ENCODE data around the gene SHANK2. TPM values are rescaled to one million over a fixed set of nuclear protein-coding genes. Genes with fewer than 3 reads are reported as not detected.
A peak's percentile ranks its signal among the peaks of the same experiment; 100 is the strongest.

SHANK2 gene
- total and polyA plus RNA-seq, 5 experiments from 2014 or later: not detected

DNA sequence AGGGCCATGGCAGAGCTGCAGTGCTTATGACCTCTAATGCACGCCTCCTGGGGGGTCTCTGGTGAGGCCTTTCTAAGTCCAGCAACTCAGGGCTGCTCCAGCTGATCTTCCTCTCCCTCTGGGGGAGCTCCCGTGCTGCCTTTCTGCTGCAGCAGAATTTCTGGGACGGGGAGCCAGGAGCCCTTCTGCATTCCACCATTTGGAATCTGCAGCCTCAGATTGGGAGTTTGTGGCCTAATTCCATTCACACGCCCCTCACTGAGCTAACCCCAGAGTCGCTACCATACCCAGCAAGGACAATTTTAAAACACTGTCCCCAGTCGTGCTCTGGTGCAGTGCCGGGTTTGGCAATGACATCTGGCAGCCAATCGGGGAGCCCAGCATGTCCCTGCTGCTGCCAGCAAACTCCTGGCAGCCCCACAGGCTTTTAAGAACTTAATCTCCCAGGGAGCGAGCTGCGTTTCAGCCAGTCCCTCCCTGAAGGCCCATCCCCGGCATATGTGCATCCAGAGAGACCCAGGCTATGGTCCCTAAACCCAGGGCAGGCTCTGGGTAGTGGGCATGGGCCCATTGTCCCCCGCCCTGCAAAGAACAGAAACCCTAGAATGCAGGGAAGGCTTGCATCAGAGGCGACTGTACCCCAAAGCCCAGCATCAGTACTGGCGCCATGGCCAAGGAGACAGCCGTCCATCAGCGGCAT is 4.7 kb downstream of the SHANK2 start:
- Mint-ChIP-seq H3K27me3 (peaks cover 23 to 42% (median 34%) of the 10 kb centered on the region in 5 donors), H3K4me1 (peaks cover 0 to 9% (median 4%) of the 10 kb centered on the region in 4 donors), H3K4me3 (no peak overlapping the region), H3K9me3 (no peaks in the 10 kb centered on the region), H3K36me3 (peaks cover 0 to 3% (median 0%) of the 10 kb centered on the region in 3 donors), H3K27ac (no peak overlapping the region)
- POLR2A ChIA-PET: no interaction called here
- ATAC-seq: no peak
- DNase-seq: no peak

- peaks cover 0 to 9% (median 3%) of the 10 kb centered on the region in 4 donors for H3K4me1 Mint-ChIP-seq
- DNase-seq (no peak), ATAC-seq (no peak)
- H3K27me3 Mint-ChIP-seq: peaks cover 26 to 42% (median 34%) of the 10 kb centered on the region in 5 donors
- H3K4me3 Mint-ChIP-seq: no peak overlapping the region
- no peaks in the 10 kb centered on the region for H3K9me3 Mint-ChIP-seq
- POLR2A ChIA-PET: no interaction called here
- H3K36me3 Mint-ChIP-seq: peaks cover 0 to 3% (median 0%) of the 10 kb centered on the region in 3 donors
- no peak overlapping the region for H3K27ac Mint-ChIP-seq
Measured at GRCh38 chr11:71246559-71246958, 5.8 kb downstream of the SHANK2 start.

GRCh38 chr11:71245601-71246391 is 6.6 kb downstream of the SHANK2 start:
- no peak overlapping the region for H3K27ac Mint-ChIP-seq
- DNase-seq (no peak), ATAC-seq (no peak)
- peaks cover 0 to 2% (median 0%) of the 10 kb centered on the region in 3 donors for H3K36me3 Mint-ChIP-seq
- POLR2A ChIA-PET: no interaction called here
- H3K27me3 Mint-ChIP-seq: peaks cover 26 to 39% (median 34%) of the 10 kb centered on the region in 5 donors
- H3K4me3 Mint-ChIP-seq: no peak overlapping the region
- H3K9me3 Mint-ChIP-seq: no peaks in the 10 kb centered on the region
- peaks cover 0 to 6% (median 3%) of the 10 kb centered on the region in 4 donors for H3K4me1 Mint-ChIP-seq

DNA sequence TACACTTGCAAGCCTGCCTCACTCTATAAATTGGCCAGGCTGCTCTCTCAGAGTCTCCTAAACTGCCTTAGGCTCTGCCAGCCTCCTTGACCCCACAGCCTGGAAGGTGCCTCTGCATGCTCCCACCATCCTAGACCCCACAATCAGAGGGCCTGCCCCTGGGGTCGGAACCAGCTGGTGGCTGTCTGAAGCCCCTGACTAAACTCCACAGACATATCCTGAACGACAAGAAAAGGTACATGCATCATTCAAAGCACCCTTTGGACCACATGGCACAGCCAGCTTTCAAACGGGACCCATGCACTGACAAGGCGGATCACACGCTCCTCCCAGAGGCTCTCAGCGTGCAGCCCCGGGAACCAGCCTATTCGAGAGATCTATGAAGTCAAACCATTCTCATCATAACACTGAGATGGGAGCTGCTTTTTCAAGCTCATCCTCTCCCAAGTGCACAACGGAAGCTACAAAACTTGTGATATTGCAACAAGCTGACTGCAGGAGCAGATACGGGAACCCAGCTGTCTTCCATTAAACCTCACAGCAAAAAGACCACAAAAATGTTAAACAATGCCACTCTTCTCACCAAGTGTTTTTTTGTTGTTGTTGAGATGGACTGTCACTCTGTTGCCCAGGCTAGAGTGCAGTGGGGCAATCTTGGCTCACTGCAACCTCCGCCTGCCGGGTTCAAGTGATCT is 8.1 kb downstream of the SHANK2 start:
- no peak for ATAC-seq
- Mint-ChIP-seq H3K27me3 (peaks cover 14 to 30% (median 23%) of the 10 kb centered on the region in 5 donors), H3K9me3 (no peaks in the 10 kb centered on the region), H3K4me1 (no peaks in the 10 kb centered on the region), H3K27ac (no peak overlapping the region), H3K36me3 (no peaks in the 10 kb centered on the region), H3K4me3 (no peak overlapping the region)
- POLR2A ChIA-PET: no interaction called here
- DNase-seq: no peak

GRCh38 chr11:71242391-71242790 is 10.0 kb downstream of the SHANK2 start:
- DNase-seq (no peak), ATAC-seq (no peak)
- Mint-ChIP-seq H3K36me3 (no peaks in the 10 kb centered on the region), H3K27me3 (peaks cover 10 to 23% (median 18%) of the 10 kb centered on the region in 5 donors), H3K27ac (peak overlapping the region in 1 of 10 donors; percentile 11), H3K4me1 (no peaks in the 10 kb centered on the region), H3K9me3 (no peaks in the 10 kb centered on the region), H3K4me3 (no peak overlapping the region)
- POLR2A ChIA-PET: no interaction called here

DNA sequence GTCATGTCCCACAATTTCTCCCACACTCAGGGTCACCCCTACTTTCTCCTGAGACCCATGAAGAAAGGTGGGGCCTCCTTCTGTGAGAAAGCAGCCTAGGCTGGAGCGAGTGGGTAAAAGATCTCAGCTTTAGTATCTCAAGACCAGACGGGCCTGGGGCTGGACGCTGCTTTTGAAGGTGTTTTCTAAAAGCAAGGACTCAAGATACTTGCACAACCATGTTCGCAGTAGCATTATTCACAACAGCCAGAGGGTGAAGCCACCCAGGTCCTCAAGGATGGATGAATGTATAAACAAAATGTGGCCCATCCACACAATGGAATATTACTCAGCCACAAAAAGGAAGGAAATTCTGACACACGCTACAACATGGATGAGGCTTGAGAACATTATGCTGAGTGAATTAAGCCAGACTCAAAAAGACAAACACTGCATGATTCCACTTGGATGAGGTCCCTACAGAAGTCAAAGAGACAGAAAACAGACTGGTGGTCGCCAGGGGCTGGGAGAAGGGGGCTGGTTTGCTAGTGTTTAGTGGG is 10.6 kb downstream of the SHANK2 start:
- DNase-seq (no peak), ATAC-seq (no peak)
- H3K36me3 Mint-ChIP-seq: no peaks in the 10 kb centered on the region
- no peak overlapping the region for H3K27ac Mint-ChIP-seq
- H3K9me3 Mint-ChIP-seq: no peaks in the 10 kb centered on the region
- H3K4me3 Mint-ChIP-seq: no peak overlapping the region
- POLR2A ChIA-PET: no interaction called here
- H3K4me1 Mint-ChIP-seq: no peaks in the 10 kb centered on the region
- peaks cover 10 to 28% (median 16%) of the 10 kb centered on the region in 5 donors for H3K27me3 Mint-ChIP-seq

GRCh38 chr11:71240865-71241691 is 11.3 kb downstream of the SHANK2 start:
- H3K27ac Mint-ChIP-seq: no peak overlapping the region
- POLR2A ChIA-PET: no interaction called here
- no peak for ATAC-seq
- peaks cover 10 to 30% (median 16%) of the 10 kb centered on the region in 5 donors for H3K27me3 Mint-ChIP-seq
- H3K9me3 Mint-ChIP-seq: no peaks in the 10 kb centered on the region
- DNase-seq: no peak
- H3K36me3 Mint-ChIP-seq: no peaks in the 10 kb centered on the region
- no peaks in the 10 kb centered on the region for H3K4me1 Mint-ChIP-seq
- no peak overlapping the region for H3K4me3 Mint-ChIP-seq

GRCh38 chr11:71240061-71240690 is 12.2 kb downstream of the SHANK2 start:
- DNase-seq (no peak), ATAC-seq (no peak)
- no peaks in the 10 kb centered on the region for H3K9me3 Mint-ChIP-seq
- no peak overlapping the region for H3K4me3 Mint-ChIP-seq
- POLR2A ChIA-PET: no interaction called here
- H3K36me3 Mint-ChIP-seq: no peaks in the 10 kb centered on the region
- no peaks in the 10 kb centered on the region for H3K4me1 Mint-ChIP-seq
- peaks cover 12 to 29% (median 16%) of the 10 kb centered on the region in 5 donors for H3K27me3 Mint-ChIP-seq
- no peak overlapping the region for H3K27ac Mint-ChIP-seq

DNA sequence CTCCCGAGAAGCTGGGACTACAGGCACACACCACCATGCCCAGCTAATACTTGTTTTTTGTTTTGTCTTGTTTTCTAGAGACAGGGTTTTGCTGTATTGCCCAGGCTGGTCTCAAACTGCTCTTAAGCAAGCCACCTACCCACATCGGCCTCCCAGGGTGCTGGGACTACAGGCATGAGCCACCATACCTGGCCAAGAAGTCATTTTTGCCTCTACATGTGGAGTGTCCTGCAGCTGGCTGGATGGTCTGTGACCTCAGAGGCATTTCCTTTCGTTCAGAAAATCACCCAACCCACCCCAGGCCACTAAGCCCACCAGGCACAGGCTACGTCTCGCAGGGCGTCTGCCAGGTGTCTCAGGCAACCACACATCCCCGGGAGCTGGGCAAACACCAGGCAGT is 12.8 kb downstream of the SHANK2 start:
- no peaks in the 10 kb centered on the region for H3K9me3 Mint-ChIP-seq
- DNase-seq (no peak), ATAC-seq (no peak)
- no peak overlapping the region for H3K4me3 Mint-ChIP-seq
- POLR2A ChIA-PET: no interaction called here
- peaks cover 12 to 34% (median 16%) of the 10 kb centered on the region in 5 donors for H3K27me3 Mint-ChIP-seq
- H3K27ac Mint-ChIP-seq: no peak overlapping the region
- H3K4me1 Mint-ChIP-seq: no peaks in the 10 kb centered on the region
- no peaks in the 10 kb centered on the region for H3K36me3 Mint-ChIP-seq

GRCh38 chr11:71238941-71239340 is 13.4 kb downstream of the SHANK2 start:
- H3K4me1 Mint-ChIP-seq: no peaks in the 10 kb centered on the region
- DNase-seq: no peak
- no peaks in the 10 kb centered on the region for H3K36me3 Mint-ChIP-seq

GRCh38 chr11:71238285-71238875 is 14.0 kb downstream of the SHANK2 start:
- no peak overlapping the region for H3K27ac Mint-ChIP-seq
- POLR2A ChIA-PET: no interaction called here
- DNase-seq: no peak
- no peaks in the 10 kb centered on the region for H3K9me3 Mint-ChIP-seq
- ATAC-seq: no peak
- no peak overlapping the region for H3K4me3 Mint-ChIP-seq
- no peaks in the 10 kb centered on the region for H3K36me3 Mint-ChIP-seq
- H3K27me3 Mint-ChIP-seq: peaks cover 8 to 33% (median 14%) of the 10 kb centered on the region in 5 donors
- no peaks in the 10 kb centered on the region for H3K4me1 Mint-ChIP-seq

More at GRCh38 chr11:71238941-71239340, 13.4 kb downstream of the SHANK2 start:
- Mint-ChIP-seq H3K27ac (no peak overlapping the region), H3K9me3 (no peaks in the 10 kb centered on the region), H3K4me3 (no peak overlapping the region), H3K27me3 (peaks cover 8 to 33% (median 13%) of the 10 kb centered on the region in 5 donors)
- POLR2A ChIA-PET: no interaction called here
- ATAC-seq: no peak

Data from naive thymus-derived CD8-positive, alpha-beta T cell (primary cell).